ENCODE measurements around the gene NEB. TPM values are rescaled to one million over a fixed set of nuclear protein-coding genes. Genes with fewer than 3 reads are reported as not detected.

The NEB gene
- total RNA-seq: under 0.01 and 0.17 TPM in 2 replicates

DNA sequence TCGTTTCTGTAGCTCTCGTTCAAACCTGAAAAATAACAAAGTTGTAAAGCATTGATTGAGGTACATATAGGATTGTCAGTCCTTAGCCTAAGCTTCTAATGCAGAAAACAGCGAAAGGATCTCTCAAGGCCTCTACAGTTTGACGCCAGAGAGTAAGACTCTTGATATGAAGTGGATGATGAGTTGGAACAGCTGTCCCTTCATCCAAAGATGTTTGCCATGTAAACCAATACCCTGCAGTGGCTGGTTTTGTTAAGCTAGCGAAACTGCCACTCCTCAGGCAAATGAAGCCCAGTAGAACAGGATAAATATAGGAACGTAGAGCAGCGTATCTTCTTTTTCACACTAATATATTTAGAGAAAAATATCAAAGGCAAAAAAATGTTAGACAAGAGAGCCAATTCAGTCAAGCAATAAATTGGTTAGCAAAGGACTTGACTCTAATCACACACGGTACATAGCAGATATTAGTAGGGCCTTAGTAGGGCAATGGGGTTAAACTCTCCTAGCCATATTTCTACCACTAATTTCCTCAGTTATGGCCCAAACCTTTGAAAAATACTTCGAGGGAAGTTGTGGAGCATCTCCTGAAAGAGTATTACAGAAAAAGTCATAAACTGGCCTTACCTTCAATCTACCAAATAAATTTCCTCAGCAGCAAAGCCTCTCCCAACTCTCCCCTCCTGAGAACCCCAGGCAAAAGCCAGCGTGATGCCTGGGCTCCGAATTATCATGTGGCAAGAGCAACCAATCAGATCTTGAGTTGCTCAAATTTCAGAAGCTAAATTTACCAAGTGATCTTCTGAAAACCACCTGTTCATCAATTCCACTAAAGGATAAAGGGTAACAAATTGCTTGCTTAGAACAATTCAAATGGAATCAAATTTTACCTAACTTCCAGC lies at the start of gene NEB:
TSS of gene NEB (minus strand) at position 706 of the 902 bp plus-strand sequence. CDS start 1,320 bp downstream, outside the sequence.

Other genes with a start within 250 kb of the NEB start
- 23.4 and 35.7 TPM in 2 replicates for gene ARL5A, start 93.9 kb upstream of the NEB start, total RNA-seq

Data from bronchus fibroblast of lung (primary cell).